Measurements from ENCODE around the gene LTO1.

The LTO1 gene

GRCh38 chr11:69677749-69678148, 2.6 kb upstream of the LTO1 start:
- TF ChIP-seq CTCF (conservative IDR thresholded peaks at IDR 0.05; ENCODE audit: low read depth, low read length) = no peak
- H3K4me3 ChIP-seq (ENCODE audit: low read depth, low read length) = no peak overlapping the region
- DNase-seq (ENCODE audit: low read depth) = no peak

GRCh38 chr11:69674267-69674885, 777 bp downstream of the LTO1 start:
- H3K4me3 ChIP-seq (ENCODE audit: low read depth, low read length) = peak overlapping the region; percentile 98
- no peak for TF ChIP-seq CTCF (conservative IDR thresholded peaks at IDR 0.05; ENCODE audit: low read depth, low read length)
- peak; percentile 87 for DNase-seq (ENCODE audit: low read depth)

- no peak for TF ChIP-seq CTCF (conservative IDR thresholded peaks at IDR 0.05; ENCODE audit: low read depth, low read length)
- DNase-seq (ENCODE audit: low read depth) = no peak
- H3K4me3 ChIP-seq (ENCODE audit: low read depth, low read length) = no peak overlapping the region
Observed at GRCh38 chr11:69671734-69672465, 3.3 kb downstream of the LTO1 start.

- H3K4me3 ChIP-seq (ENCODE audit: low read depth, low read length) = no peak overlapping the region
- TF ChIP-seq CTCF (conservative IDR thresholded peaks at IDR 0.05; ENCODE audit: low read depth, low read length) = peak; percentile 97
Observed at GRCh38 chr11:69670158-69670845, 4.9 kb downstream of the LTO1 start.

GRCh38 chr11:69669486-69669885, 5.7 kb downstream of the LTO1 start:
- no peak overlapping the region for H3K4me3 ChIP-seq (ENCODE audit: low read depth, low read length)
- DNase-seq (ENCODE audit: low read depth) = no peak
- no peak for TF ChIP-seq CTCF (conservative IDR thresholded peaks at IDR 0.05; ENCODE audit: low read depth, low read length)

More at GRCh38 chr11:69670158-69670845, 4.9 kb downstream of the LTO1 start:
- DNase-seq (ENCODE audit: low read depth) = peak; percentile 92

- no peak for TF ChIP-seq CTCF (conservative IDR thresholded peaks at IDR 0.05; ENCODE audit: low read depth, low read length)
Observed at GRCh38 chr11:69667619-69668604, 7.2 kb downstream of the LTO1 start.

More at GRCh38 chr11:69667619-69668604, 7.2 kb downstream of the LTO1 start:
- H3K4me3 ChIP-seq (ENCODE audit: low read depth, low read length) = no peak overlapping the region
- DNase-seq (ENCODE audit: low read depth) = no peak
